Ascending aorta (tissue), 2 donors: ENCODE results near the gene RAB3IP. TPM values are rescaled to one million over a fixed set of nuclear protein-coding genes. Genes with fewer than 3 reads are reported as not detected.

Experiments
- DNase-seq, 2 donors: peaks; one replicate each; pipeline ENCODE4 v3.0.0-alpha.2; 2019; ENCODE audit warnings: low spot score in 2 of 2
- H3K27ac ChIP-seq, 2 donors: fragments of 200-600 bp; sonication (generic); one replicate each; pipeline ENCODE4 v1.5.1; 2016 to 2017; ENCODE audit warnings: mild to moderate bottlenecking in 1 of 2
- H3K27me3 ChIP-seq: fragments of 200-600 bp; sonication (generic); one replicate; pipeline ENCODE4 v1.5.1; 2017
- H3K36me3 ChIP-seq, 2 donors: fragments of 200-600 bp; sonication (generic); one replicate each; pipeline ENCODE4 v1.5.1; 2016
- H3K4me1 ChIP-seq, 2 donors: fragments of 200-600 bp; sonication (generic); one replicate each; pipeline ENCODE4 v1.5.1; 2016 to 2017; ENCODE audit warnings: mild to moderate bottlenecking in 1 of 2
- H3K4me3 ChIP-seq, 2 donors: fragments of 200-600 bp; sonication (generic); one replicate each; pipeline ENCODE4 v1.5.1; 2016 to 2017; ENCODE audit warnings: mild to moderate bottlenecking in 1 of 2
- H3K9me3 ChIP-seq, 2 donors: fragments of 200-600 bp; sonication (generic); one replicate each; pipeline ENCODE4 v1.5.1; 2016
- intact Hi-C: fragments of 100-400 bp; cut with DNase I; formaldehyde crosslinking; loops from one replicate; pipeline ENCODE4 v1.15.1; 2023
- total RNA-seq: library from RNA; depleted of rRNA; stranded (reverse); fragments of >200 nt; gene quantifications from one replicate; pipeline ENCODE4 v1.1.0, GENCODE V29; 2016
- TF ChIP-seq, protein P1 (sequence below), 3 experiments: fragments of 200-600 bp in 2 of 3; fragments of 450-650 bp in 1 of 3; sonication (generic) in 2 of 3; IDR thresholded peaks; one replicate each; pipeline ENCODE4 v1.5.1; 2016 to 2019; ENCODE audit warnings: antibody characterized with exemption in 3 of 3, mild to moderate bottlenecking in 1 of 3, moderate library complexity in 1 of 3

The RAB3IP gene
- total RNA-seq, 1 donor from 2014 or later = 17.2 TPM

DNA sequence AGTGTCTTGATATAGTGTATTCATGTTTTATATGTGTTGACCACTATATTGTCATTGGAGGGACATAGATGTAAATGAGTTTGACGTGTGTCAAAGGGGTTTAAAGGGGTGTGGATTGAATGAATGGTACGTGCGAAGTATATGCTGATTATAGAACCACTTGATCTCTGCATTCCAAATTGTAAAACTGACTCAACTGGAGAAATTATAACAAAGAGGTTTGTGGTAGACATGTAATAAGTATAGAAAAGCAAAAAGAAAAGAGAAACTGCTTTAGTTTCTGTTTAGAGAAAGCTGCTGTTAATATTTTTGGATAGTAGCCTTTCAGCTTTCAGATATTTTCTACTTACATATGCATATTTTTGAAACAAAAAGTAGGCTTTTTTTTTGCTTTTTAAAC is 77.4 kb downstream of the RAB3IP start:
- no peak for DNase-seq
- Histone ChIP-seq H3K4me1 (no peaks in the 10 kb centered on the region), H3K36me3 (no peaks in the 10 kb centered on the region), H3K4me3 (no peak overlapping the region), H3K27ac (no peak overlapping the region), H3K9me3 (no peaks in the 10 kb centered on the region), H3K27me3 (no peaks in the 10 kb centered on the region)
- intact Hi-C loops = no loop called here
- TF ChIP-seq, protein P1, sequence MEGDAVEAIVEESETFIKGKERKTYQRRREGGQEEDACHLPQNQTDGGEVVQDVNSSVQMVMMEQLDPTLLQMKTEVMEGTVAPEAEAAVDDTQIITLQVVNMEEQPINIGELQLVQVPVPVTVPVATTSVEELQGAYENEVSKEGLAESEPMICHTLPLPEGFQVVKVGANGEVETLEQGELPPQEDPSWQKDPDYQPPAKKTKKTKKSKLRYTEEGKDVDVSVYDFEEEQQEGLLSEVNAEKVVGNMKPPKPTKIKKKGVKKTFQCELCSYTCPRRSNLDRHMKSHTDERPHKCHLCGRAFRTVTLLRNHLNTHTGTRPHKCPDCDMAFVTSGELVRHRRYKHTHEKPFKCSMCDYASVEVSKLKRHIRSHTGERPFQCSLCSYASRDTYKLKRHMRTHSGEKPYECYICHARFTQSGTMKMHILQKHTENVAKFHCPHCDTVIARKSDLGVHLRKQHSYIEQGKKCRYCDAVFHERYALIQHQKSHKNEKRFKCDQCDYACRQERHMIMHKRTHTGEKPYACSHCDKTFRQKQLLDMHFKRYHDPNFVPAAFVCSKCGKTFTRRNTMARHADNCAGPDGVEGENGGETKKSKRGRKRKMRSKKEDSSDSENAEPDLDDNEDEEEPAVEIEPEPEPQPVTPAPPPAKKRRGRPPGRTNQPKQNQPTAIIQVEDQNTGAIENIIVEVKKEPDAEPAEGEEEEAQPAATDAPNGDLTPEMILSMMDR (IDR thresholded peaks at IDR 0.05) = no peak

GRCh38 chr12:69821032-69821455 is 82.4 kb downstream of the RAB3IP start:
- H3K27ac ChIP-seq = no peak overlapping the region
- no peaks in the 10 kb centered on the region for H3K36me3 ChIP-seq
- no peaks in the 10 kb centered on the region for H3K9me3 ChIP-seq
- no peaks in the 10 kb centered on the region for H3K4me1 ChIP-seq
- no peaks in the 10 kb centered on the region for H3K27me3 ChIP-seq
- H3K4me3 ChIP-seq = no peak overlapping the region
- TF ChIP-seq, protein P1 (IDR thresholded peaks at IDR 0.05) = no peak
- intact Hi-C loops = no loop called here
- DNase-seq = no peak

- DNase-seq = no peak
- intact Hi-C loops = no loop called here
- H3K27ac ChIP-seq = no peak overlapping the region
- H3K27me3 ChIP-seq = no peaks in the 10 kb centered on the region
- H3K4me1 ChIP-seq = no peaks in the 10 kb centered on the region
- TF ChIP-seq, protein P1 (IDR thresholded peaks at IDR 0.05) = no peak
- no peak overlapping the region for H3K4me3 ChIP-seq
- no peaks in the 10 kb centered on the region for H3K36me3 ChIP-seq
- no peaks in the 10 kb centered on the region for H3K9me3 ChIP-seq
These were observed 82.9 kb downstream of the RAB3IP start for GRCh38 chr12:69821456-69822159.

DNA sequence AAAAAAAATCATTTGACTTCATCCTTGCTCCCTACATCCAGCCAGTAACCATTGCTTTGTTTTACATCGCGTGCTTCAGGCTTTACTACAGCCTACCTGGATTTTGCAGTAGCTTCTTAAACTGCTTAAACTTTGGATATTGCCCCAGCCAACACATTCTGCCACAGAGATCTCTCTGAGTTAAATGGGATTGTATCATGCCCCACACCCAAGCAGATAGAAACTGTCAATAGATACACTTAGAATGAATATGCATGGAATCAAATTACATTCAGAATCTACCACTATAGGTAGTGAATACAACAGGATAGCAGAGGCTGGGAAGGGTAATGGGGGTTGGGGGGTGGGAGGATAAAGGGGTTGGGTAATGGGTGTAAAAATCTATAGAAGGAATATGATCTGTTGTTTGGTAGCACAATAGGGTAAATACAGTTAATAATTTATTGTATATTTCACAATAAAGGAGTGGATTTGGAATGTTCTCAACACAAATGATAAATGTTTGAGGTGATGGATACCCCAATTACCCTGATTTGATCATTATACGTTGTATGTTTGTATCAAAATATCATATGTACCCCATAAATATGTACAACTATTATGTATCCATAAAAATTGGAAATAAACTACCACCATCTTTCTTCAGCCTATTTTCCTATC is 83.7 kb downstream of the RAB3IP start:
- Histone ChIP-seq H3K4me3 (no peak overlapping the region), H3K4me1 (no peaks in the 10 kb centered on the region), H3K27me3 (no peaks in the 10 kb centered on the region), H3K9me3 (no peaks in the 10 kb centered on the region), H3K27ac (no peak overlapping the region), H3K36me3 (no peaks in the 10 kb centered on the region)
- DNase-seq = no peak
- TF ChIP-seq, protein P1 (IDR thresholded peaks at IDR 0.05) = no peak
- intact Hi-C loops = no loop called here

DNA sequence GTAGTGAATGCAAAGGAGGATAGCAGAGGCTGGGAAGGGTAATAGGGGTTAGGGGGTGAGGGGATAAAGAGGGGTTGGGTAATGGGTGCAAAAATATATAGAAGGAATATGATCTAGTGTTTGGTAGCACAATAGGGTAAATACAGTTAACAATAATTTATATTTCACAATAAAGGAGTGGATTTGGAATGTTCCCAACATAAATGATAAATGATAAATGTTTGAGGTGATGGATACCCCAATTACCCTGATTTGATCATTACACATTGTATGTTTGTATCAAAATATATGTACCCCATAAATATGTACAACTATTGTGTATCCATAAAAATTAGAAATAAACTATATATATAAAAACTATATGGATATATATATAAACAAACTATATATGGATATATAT is 85.4 kb downstream of the RAB3IP start:
- no peaks in the 10 kb centered on the region for H3K9me3 ChIP-seq
- H3K4me1 ChIP-seq = no peaks in the 10 kb centered on the region
- DNase-seq = no peak
- H3K27me3 ChIP-seq = no peaks in the 10 kb centered on the region
- intact Hi-C loops = no loop called here
- no peaks in the 10 kb centered on the region for H3K36me3 ChIP-seq
- no peak overlapping the region for H3K4me3 ChIP-seq
- no peak overlapping the region for H3K27ac ChIP-seq
- TF ChIP-seq, protein P1 (IDR thresholded peaks at IDR 0.05) = no peak
